T-helper 17 cell (primary cell): ENCODE results near the gene GAB2. TPM values are rescaled to one million over a fixed set of nuclear protein-coding genes. Genes with fewer than 3 reads are reported as not detected.
"Not testable (repeated sequence)": the region's sequence is repeated elsewhere in the genome, so short reads cannot be mapped to it uniquely, and the experiment has no call there.

Experiments used
- ATAC-seq: fragments of 150-1000 bp; cut with Tn5 transposase; 2 replicates; pipeline ENCODE4 v1.10.0; 2021; ENCODE audit warnings: mild to moderate bottlenecking, moderate library complexity
- DNase-seq, 3 donors: peaks; one replicate each; pipeline versions ENCODE4 v3.0.0 to v3.0.0-alpha.2; 2020 to 2021
- H3K9me3 ChIP-seq: one replicate; pipeline ENCODE4 v1.7.0; 2013; ENCODE audit warnings: low read length, mild to moderate bottlenecking; ENCODE audit not compliant: control insufficient read depth, poor library complexity, severe bottlenecking
- H3K27ac Mint-ChIP-seq: one replicate; pipeline ENCODE4 v1.8.0; 2022; ENCODE audit warnings: mild to moderate bottlenecking, moderate library complexity, mixed read lengths
- H3K27me3 Mint-ChIP-seq: one replicate; pipeline ENCODE4 v1.8.0; 2022; ENCODE audit warnings: mixed read lengths
- H3K36me3 Mint-ChIP-seq: one replicate; pipeline ENCODE4 v1.8.0; 2022; ENCODE audit warnings: low read depth, mixed read lengths
- H3K4me1 Mint-ChIP-seq: one replicate; pipeline ENCODE4 v1.8.0; 2022; ENCODE audit warnings: mild to moderate bottlenecking, mixed read lengths
- H3K4me3 Mint-ChIP-seq: one replicate; pipeline ENCODE4 v1.8.0; 2022; ENCODE audit warnings: mild to moderate bottlenecking, moderate library complexity, mixed read lengths
- total RNA-seq, 4 donors: library from RNA in 2 of 4; stranded (reverse) in 2 of 4; gene quantifications; one replicate each; pipeline ENCODE4 v1.2.3 and lab custom pipeline; 2022 to 2026

The GAB2 gene
- total RNA-seq, 2 donors from 2014 or later: 10.3 to 14.4 TPM

- Mint-ChIP-seq H3K36me3 (peaks cover 3% of the 10 kb centered on the region), H3K4me1 (peaks cover 46% of the 10 kb centered on the region), H3K27me3 (no peaks in the 10 kb centered on the region), H3K27ac (peak within 1 kb of the TSS; percentile 99), H3K4me3 (peak within 1 kb of the TSS; percentile 99)
- ATAC-seq: peak; percentile 93
- peak; percentile 82 to 83 (median 83) for DNase-seq
- H3K9me3 ChIP-seq: no peaks in the 10 kb centered on the region
Measured at GRCh38 chr11:78188286-78189173, 229.1 kb downstream of the GAB2 start, which contains the start of the genes KCTD21 and USP35. Gene KCTD21, minus strand, starts transcription at chr11:78188626. Its CDS starts 14,072 bp downstream, at chr11:78174554. Gene USP35, plus strand, starts transcription at chr11:78188919. Its CDS starts 7,327 bp downstream, at chr11:78196246.

- H3K36me3 Mint-ChIP-seq: peaks cover 3% of the 10 kb centered on the region
- H3K27ac Mint-ChIP-seq: peak overlapping the region; percentile 99
- no peaks in the 10 kb centered on the region for H3K9me3 ChIP-seq
- ATAC-seq: peak; percentile 61
- peak overlapping the region; percentile 99 for H3K4me3 Mint-ChIP-seq
- peak in 1 of 3 donors; percentile 38 for DNase-seq
- H3K4me1 Mint-ChIP-seq: peaks cover 41% of the 10 kb centered on the region
- no peaks in the 10 kb centered on the region for H3K27me3 Mint-ChIP-seq
Measured at GRCh38 chr11:78187366-78188285, 230.0 kb downstream of the GAB2 start.

- Mint-ChIP-seq H3K27me3 (no peaks in the 10 kb centered on the region), H3K36me3 (no peaks in the 10 kb centered on the region), H3K4me3 (no peak overlapping the region), H3K27ac (no peak overlapping the region), H3K4me1 (peaks cover 11% of the 10 kb centered on the region)
- ATAC-seq (no peak), DNase-seq (no peak)
- no peaks in the 10 kb centered on the region for H3K9me3 ChIP-seq
Measured at GRCh38 chr11:78181185-78181584, 236.4 kb downstream of the GAB2 start.

- Mint-ChIP-seq H3K4me3 (no peak overlapping the region), H3K27ac (no peak overlapping the region), H3K36me3 (no peaks in the 10 kb centered on the region), H3K4me1 (peaks cover 11% of the 10 kb centered on the region), H3K27me3 (no peaks in the 10 kb centered on the region)
- DNase-seq (no peak), ATAC-seq (no peak)
- no peaks in the 10 kb centered on the region for H3K9me3 ChIP-seq
Measured at GRCh38 chr11:78180751-78181150, 236.9 kb downstream of the GAB2 start.

- Mint-ChIP-seq H3K4me1 (peaks cover 11% of the 10 kb centered on the region), H3K27me3 (no peaks in the 10 kb centered on the region), H3K4me3 (no peak overlapping the region), H3K36me3 (no peaks in the 10 kb centered on the region), H3K27ac (no peak overlapping the region)
- ATAC-seq (no peak), DNase-seq (no peak)
- H3K9me3 ChIP-seq: no peaks in the 10 kb centered on the region
Measured at GRCh38 chr11:78179459-78180071, 238.1 kb downstream of the GAB2 start.

GRCh38 chr11:78177216-78177615 is 240.4 kb downstream of the GAB2 start:
- Mint-ChIP-seq H3K4me1 (peaks cover 16% of the 10 kb centered on the region), H3K27ac (no peak overlapping the region), H3K36me3 (peaks cover 4% of the 10 kb centered on the region), H3K4me3 (no peak overlapping the region), H3K27me3 (no peaks in the 10 kb centered on the region)
- DNase-seq (no peak), ATAC-seq (no peak)
- no peaks in the 10 kb centered on the region for H3K9me3 ChIP-seq

GRCh38 chr11:78176605-78177141 is 240.9 kb downstream of the GAB2 start:
- Mint-ChIP-seq H3K27ac (peak overlapping the region; percentile 2), H3K4me3 (no peak overlapping the region), H3K36me3 (peaks cover 4% of the 10 kb centered on the region), H3K27me3 (no peaks in the 10 kb centered on the region), H3K4me1 (peaks cover 16% of the 10 kb centered on the region)
- no peaks in the 10 kb centered on the region for H3K9me3 ChIP-seq
- DNase-seq (no peak), ATAC-seq (no peak)

GRCh38 chr11:78175862-78176261 is 241.8 kb downstream of the GAB2 start:
- H3K4me3 Mint-ChIP-seq, H3K27me3 Mint-ChIP-seq, H3K9me3 ChIP-seq, DNase-seq, ATAC-seq, H3K36me3 Mint-ChIP-seq: not testable (repeated sequence)
- H3K4me1 Mint-ChIP-seq: peaks cover 16% of the 10 kb centered on the region
- peak overlapping the region; percentile 2 for H3K27ac Mint-ChIP-seq

GRCh38 chr11:78171951-78172350 is 245.7 kb downstream of the GAB2 start:
- H3K27ac Mint-ChIP-seq: no peak overlapping the region
- H3K36me3 Mint-ChIP-seq: peaks cover 7% of the 10 kb centered on the region
- no peak for DNase-seq
- H3K27me3 Mint-ChIP-seq: no peaks in the 10 kb centered on the region
- no peaks in the 10 kb centered on the region for H3K9me3 ChIP-seq
- no peak overlapping the region for H3K4me3 Mint-ChIP-seq
- H3K4me1 Mint-ChIP-seq: peaks cover 5% of the 10 kb centered on the region
- ATAC-seq: no peak

- no peak overlapping the region for H3K4me3 Mint-ChIP-seq
- peaks cover 7% of the 10 kb centered on the region for H3K36me3 Mint-ChIP-seq
- ATAC-seq (no peak), DNase-seq (no peak)
- no peaks in the 10 kb centered on the region for H3K9me3 ChIP-seq
- H3K27ac Mint-ChIP-seq: no peak overlapping the region
- peaks cover 5% of the 10 kb centered on the region for H3K4me1 Mint-ChIP-seq
- H3K27me3 Mint-ChIP-seq: no peaks in the 10 kb centered on the region
Measured at GRCh38 chr11:78170874-78171549, 246.6 kb downstream of the GAB2 start.

- Mint-ChIP-seq H3K27me3 (no peaks in the 10 kb centered on the region), H3K36me3 (peaks cover 7% of the 10 kb centered on the region), H3K27ac (no peak overlapping the region), H3K4me1 (peaks cover 5% of the 10 kb centered on the region), H3K4me3 (no peak overlapping the region)
- no peaks in the 10 kb centered on the region for H3K9me3 ChIP-seq
- no peak for DNase-seq
- no peak for ATAC-seq
Measured at GRCh38 chr11:78170413-78170812, 247.2 kb downstream of the GAB2 start.
